Dedifferentiated amniotic fluid mesenchymal stem cell (primary cell): ENCODE results near the gene INPP5A.
"Not testable (repeated sequence)": the region's sequence is repeated elsewhere in the genome, so short reads cannot be mapped to it uniquely, and the experiment has no call there.

Experiments used
- DNase-seq: peaks from one replicate; pipeline ENCODE4 v3.0.0-alpha.2; 2016; ENCODE audit errors: extremely low spot score

INPP5A gene

DNA sequence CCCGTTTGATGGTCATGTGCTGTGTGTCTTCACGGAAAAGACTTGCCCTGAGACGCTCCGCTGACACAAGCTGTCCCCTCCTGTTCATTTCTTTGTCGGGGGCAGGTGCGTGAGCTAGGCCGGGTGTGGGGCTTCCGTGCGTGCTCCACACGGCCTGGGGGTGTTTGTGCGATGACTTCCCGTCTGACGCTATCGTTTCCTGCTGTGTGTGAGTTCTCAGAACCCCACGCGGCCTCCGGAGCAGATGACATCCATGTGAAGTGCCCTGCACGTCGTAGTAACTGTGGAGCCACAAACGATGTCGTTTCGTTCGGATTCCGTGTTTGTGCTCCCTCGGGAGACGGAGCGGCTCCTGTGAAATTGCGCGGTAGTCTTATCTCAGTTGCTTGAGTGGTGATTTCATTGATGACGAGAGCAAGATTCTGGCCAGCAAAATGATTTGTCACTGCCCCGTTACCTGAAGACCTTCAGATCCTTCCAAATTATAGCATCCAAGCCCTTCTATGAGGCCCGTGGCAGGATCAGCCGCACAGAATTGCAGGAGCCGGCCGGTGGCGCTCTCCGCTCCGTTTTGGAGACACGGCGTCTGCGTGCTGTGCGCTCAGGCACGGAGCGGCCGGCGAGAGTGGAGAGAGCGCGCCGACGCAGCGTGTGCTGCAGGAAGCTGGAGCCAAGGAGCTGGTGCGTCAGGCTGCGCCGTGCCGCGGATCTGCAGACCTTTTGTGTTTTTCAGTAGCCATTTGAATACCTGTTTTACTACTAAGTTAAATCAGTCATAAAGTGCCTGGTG lies 153.4 kb downstream of the INPP5A start:
- DNase-seq: no peak

DNA sequence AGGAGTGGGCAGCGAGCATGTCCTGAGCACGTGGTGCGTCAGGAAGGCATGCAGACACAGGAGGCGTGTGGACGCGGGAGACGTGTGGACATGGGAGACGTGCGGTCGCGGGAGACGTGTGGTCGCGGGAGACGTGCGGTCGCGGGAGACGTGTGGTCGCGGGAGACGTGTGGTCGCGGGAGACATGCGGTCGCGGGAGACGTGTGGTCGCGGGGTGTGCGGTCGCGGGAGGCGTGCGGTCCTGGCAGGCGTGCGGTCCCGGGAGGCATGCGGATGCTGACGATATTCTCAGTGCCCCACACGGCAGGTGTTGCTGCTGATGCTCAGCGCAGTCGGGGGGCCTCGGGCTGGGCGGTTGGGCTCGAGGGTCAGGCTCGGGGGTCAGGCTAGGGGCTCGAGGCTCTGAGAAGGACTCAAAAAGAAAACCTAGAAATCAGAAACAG lies 154.1 kb downstream of the INPP5A start:
- DNase-seq: no peak

GRCh38 chr10:132692311-132692710 lies 154.7 kb downstream of the INPP5A start:
- no peak for DNase-seq

GRCh38 chr10:132693676-132694075 lies 156.1 kb downstream of the INPP5A start:
- DNase-seq: no peak

DNA sequence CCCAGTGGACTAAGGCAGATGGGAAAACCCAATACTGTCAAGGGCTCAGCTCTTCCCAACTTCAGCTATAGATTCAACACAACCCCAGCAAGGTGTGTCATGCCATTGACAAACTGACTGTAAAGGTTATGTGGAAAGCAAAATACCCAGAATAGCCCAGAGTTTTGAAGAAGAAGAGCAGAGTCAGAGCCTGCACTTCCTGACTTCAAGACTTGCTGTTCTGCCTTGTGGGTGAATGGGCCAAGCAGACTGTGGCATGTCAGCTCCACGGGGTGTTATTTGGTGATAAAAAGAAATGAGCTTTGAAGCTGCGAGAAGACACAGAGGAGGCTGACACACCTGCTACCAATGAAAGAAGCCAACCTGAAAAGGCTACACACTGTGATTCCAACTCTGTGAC lies 158.6 kb downstream of the INPP5A start:
- DNase-seq: no peak

DNA sequence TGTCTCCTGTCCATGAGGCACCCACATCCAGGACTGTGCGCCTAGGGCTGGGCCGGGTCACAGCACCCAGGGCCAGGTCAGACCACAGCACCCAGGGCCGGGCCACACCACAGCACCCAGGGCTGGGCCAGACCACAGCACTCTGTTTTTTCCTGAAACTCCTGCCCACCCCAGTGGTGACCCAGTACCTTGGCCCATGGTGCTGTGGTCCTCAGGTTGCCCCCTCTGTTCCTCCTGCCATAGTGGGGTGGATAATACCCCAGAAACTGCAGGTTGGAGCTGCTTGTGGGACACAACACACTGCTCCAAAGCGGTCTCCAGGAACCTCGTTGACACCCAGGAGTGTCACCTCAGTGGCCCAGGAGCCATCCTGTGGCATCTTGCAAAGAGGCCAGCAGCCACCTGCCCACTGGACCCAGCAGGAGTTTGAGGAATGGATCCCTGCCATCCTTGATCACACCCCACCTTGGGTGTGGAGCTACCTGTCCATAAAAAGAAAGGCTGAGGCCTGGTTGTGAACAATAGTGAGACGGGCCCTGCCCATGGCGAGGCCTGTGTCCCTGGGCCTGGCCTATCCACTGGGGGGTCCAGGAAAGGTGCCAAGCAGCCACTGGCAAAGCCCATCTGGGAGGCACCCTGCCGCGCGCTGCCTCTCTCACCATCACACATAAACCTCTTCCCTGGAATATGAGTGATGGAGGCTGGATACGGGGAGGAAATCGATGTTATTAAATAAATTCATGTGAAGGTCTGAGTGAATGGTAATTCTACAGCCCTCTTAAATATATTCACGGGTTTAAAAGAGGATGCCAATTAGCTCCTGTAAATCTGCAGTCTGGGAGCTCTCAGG lies 159.4 kb downstream of the INPP5A start:
- DNase-seq: no peak

- no peak for DNase-seq
These were observed 160.1 kb downstream of the INPP5A start for GRCh38 chr10:132697578-132698200.

GRCh38 chr10:132698211-132698751 lies 160.7 kb downstream of the INPP5A start:
- DNase-seq: no peak

GRCh38 chr10:132698761-132699391 lies 161.3 kb downstream of the INPP5A start:
- DNase-seq: no peak

DNA sequence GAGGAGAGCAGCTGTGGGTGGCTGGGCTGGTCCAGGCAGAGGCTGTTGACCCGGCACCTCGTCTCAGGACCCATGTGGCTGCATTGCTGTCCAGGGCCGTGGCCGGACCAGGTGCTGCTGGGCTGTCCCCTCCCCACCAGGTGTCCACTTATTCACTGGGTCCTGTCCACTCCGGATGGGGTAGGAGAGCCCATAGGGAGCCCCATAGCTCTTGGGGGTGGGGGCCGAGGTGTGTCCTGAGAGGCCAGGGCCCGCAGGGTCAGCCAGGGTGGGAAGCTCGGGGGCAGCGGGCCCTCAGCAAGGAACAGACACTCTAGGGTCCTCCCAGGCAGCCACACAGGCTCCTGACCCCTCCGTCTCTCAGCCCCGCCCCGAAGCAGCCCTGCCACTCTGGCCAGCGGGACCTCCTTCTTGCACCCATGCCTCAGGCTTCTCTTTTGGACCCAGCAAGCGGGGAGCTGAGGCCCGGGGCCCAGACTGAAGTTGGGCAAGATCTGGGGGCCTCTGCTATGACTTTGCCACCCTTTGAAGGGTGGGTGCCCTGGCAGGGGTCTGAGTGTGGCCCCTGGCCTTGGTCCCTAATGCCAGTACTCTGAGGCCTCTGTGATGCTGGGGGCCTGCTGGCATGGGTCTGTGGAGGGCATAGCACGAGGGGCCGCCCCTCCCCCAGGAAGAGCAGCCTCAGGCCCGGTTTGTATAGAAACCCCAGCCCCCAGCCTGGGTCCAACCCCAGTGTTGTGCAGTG lies 162.0 kb downstream of the INPP5A start:
- DNase-seq: no peak

DNA sequence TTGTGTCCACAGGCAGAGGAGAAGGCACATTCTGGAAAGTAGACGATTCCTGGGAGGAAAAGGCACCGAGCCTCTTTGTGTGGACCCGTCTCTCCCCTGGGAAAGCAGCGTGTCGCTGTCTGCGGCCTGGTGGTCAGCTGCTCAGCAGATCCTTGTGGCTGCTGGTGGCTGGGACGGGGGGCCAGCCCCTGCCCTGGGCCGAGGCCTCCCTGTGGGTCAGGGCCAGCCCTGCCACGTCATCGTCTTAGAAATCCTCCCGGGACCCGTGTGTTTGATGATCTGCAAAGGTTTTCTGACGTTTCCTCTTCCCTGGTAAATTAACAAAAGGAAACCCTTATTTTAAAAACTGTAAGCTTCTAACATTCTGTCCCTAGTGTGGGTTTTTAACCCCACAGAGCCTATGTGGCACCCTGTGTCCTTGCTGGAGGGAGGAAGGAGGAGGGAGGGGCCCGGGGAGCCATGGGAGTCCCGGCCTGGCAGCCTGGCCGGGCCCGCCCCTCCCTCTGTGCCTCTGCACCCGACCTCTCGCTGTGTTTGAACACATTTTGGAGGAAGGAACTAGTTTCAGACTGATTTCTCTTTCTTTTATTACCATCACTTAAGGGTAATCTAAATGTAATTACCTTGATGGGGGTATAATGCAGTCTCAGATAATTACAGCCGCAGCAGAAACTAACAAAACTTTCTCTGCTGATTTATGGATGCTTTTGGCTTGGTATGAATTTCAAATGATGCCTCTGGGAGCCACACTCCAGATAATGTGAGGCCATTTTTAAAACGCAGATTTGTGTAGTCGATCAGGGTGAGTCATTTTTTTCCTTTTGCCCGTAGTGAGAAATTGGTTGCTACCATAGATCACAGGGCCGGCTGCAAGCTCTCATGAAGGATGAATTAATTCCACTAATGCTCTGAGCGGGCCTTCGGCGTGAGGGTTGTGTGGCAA lies 162.8 kb downstream of the INPP5A start:
- no peak for DNase-seq

DNA sequence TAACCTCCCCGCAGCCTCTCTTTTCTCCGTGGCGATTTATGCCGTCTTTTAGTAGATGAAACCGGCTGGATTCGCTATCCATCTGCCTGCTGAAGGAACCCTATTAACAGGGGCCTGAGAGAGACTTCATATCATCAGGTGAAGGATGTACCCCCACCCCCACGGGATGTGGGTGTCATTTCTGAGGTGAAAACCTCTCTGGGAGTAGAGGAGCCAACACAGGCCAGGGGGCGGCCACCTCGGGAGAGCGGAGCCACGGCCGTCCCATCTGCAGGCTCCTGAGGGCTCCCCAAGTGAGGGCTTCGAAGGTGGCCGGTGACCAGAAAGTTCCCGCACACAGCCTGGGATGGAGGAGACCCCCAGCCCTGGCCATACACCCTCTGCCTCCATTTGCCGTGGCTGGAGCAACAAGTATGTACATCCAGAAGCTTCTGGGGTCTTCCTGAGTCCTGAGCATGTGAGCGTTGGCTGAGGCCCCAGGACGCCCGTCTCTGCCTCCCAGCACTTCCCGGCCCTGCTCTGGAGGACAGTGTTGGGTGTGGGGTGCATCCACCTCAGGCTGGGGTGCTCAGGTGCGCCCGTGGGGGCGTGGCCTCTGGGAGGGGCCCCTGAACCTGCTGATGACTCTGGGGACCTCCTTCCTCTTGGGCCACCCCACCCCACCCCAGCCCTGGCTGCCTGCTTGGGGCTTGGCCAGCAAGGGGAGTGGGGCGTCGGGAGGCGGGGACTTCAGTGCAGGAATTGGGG lies 163.7 kb downstream of the INPP5A start:
- no peak for DNase-seq

GRCh38 chr10:132701846-132702190 lies 164.2 kb downstream of the INPP5A start:
- no peak for DNase-seq

DNA sequence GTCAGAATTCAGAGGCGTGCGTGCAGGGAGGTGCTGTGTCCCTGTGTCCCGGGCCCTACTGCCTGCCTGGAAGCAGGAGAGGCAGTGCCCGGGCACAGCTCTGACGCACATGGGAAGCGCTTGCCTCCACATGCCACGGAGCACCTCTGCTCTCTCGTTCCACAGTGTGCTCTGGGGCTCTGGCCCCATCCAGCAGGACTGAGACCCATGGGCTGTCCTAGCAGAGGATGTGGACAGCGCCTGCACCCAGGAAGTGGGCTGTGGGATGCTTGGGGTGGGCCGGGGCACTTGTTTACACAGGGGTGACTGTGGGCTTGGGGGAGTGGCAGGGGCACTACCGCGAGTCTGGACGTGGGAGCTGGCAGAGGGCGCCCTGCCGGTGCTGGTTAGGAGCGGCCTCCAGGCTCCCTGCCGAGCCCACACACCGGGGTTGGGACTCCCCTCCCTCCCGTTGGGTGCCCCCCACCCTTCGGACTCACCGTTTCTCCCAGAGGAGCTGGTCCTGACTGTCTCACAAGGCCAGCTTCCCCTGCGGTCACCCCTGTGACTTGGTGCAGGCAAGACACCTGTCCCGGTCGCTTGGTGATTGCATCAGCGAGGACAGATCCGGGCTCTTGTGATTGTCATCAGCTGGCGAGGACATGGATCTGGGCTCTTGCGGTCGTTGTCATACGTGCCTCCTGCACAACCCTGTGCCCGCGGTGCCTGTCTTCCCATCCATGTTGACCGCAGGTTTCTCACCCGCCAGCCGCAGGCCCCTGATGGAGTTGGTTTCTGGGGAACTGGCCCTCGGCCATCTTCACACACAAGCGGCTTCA lies 165.2 kb downstream of the INPP5A start:
- DNase-seq: no peak

- DNase-seq: no peak
These were observed 165.9 kb downstream of the INPP5A start for GRCh38 chr10:132703419-132704007.

- DNase-seq: no peak
These were observed 166.6 kb downstream of the INPP5A start for GRCh38 chr10:132704008-132704814.

DNA sequence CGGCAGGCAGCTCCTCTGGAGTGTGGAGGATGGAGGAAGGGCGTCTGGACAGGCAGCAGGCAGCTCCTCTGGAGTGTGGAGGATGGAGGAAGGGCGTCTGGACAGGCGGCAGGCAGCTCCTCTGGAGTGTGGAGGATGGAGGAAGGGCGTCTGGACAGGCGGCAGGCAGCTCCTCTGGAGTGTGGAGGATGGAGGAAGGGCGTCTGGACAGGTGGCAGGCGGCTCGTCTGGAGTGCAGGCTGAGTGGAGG lies 167.2 kb downstream of the INPP5A start:
- not testable (repeated sequence) for DNase-seq
